Measurements from ENCODE around the gene PRM2. TPM values are rescaled to one million over a fixed set of nuclear protein-coding genes. Genes with fewer than 3 reads are reported as not detected.

Gene PRM2
- total and polyA plus RNA-seq, 12 donors = not detected

GRCh38 chr16:11250786-11251524 is 25.3 kb downstream of the PRM2 start:
- Histone ChIP-seq H3K4me1 (peaks cover 5 to 41% (median 12%) of the 10 kb centered on the region in 9 donors), H3K9me3 (no peaks in the 10 kb centered on the region), H3K4me3 (no peak overlapping the region), H3K36me3 (peaks cover 0 to 37% (median 0%) of the 10 kb centered on the region in 9 donors), H3K27ac (peak overlapping the region in 1 of 10 donors; percentile 50), H3K27me3 (no peaks in the 10 kb centered on the region)
- DNase-seq = no peak
- 97% methylated on average over 10 of the region's 10 CpGs for WGBS, 2 donors
- intact Hi-C loops (cut with DNase I) = loop anchor here in 3 of 10 donors (10.0 kb wide), 2 partner anchors 116 to 146 kb away; no protein-coding TSS in a partner anchor
- no peak for ATAC-seq
- no peak for TF ChIP-seq CTCF (IDR thresholded peaks at IDR 0.05)

GRCh38 chr16:11250091-11250785 is 26.0 kb downstream of the PRM2 start:
- H3K27me3 ChIP-seq = no peaks in the 10 kb centered on the region
- no peak for DNase-seq
- WGBS, 2 donors = 76 to 81% methylated on average over 16 of the region's 16 CpGs
- ATAC-seq = no peak
- intact Hi-C loops (cut with DNase I) = loop anchor here in 3 of 10 donors (10.0 kb wide), 2 partner anchors 115 to 145 kb away; no protein-coding TSS in a partner anchor
- no peak overlapping the region for H3K27ac ChIP-seq
- H3K36me3 ChIP-seq = peaks cover 0 to 35% (median 0%) of the 10 kb centered on the region in 9 donors
- no peaks in the 10 kb centered on the region for H3K9me3 ChIP-seq
- H3K4me1 ChIP-seq = peaks cover 5 to 43% (median 12%) of the 10 kb centered on the region in 9 donors
- no peak overlapping the region for H3K4me3 ChIP-seq
- TF ChIP-seq CTCF (IDR thresholded peaks at IDR 0.05) = no peak

GRCh38 chr16:11249233-11250061 is 26.8 kb downstream of the PRM2 start:
- H3K27me3 ChIP-seq = no peaks in the 10 kb centered on the region
- H3K36me3 ChIP-seq = peaks cover 0 to 27% (median 0%) of the 10 kb centered on the region in 9 donors
- H3K4me1 ChIP-seq = peaks cover 0 to 37% (median 5%) of the 10 kb centered on the region in 9 donors
- H3K4me3 ChIP-seq = no peak overlapping the region
- 91 to 93% methylated on average over 63 of the region's 63 CpGs for WGBS, 2 donors
- ATAC-seq = peak in 2 of 8 donors; percentile 8 to 18
- TF ChIP-seq CTCF (IDR thresholded peaks at IDR 0.05) = no peak
- intact Hi-C loops (cut with DNase I) = loop anchor here in 3 of 10 donors (10.0 kb wide), 2 partner anchors 115 to 145 kb away; no protein-coding TSS in a partner anchor
- no peak for DNase-seq
- no peak overlapping the region for H3K27ac ChIP-seq
- H3K9me3 ChIP-seq = no peaks in the 10 kb centered on the region

- TF ChIP-seq CTCF (IDR thresholded peaks at IDR 0.05) = no peak
- H3K36me3 ChIP-seq = peaks cover 0 to 14% (median 0%) of the 10 kb centered on the region in 9 donors
- H3K4me3 ChIP-seq = no peak overlapping the region
- no peaks in the 10 kb centered on the region for H3K27me3 ChIP-seq
- 94% methylated on average over 8 of the region's 8 CpGs for WGBS, 2 donors
- H3K9me3 ChIP-seq = no peaks in the 10 kb centered on the region
- ATAC-seq = no peak
- intact Hi-C loops (cut with DNase I) = no loop called here
- H3K27ac ChIP-seq = no peak overlapping the region
- H3K4me1 ChIP-seq = peaks cover 0 to 24% (median 0%) of the 10 kb centered on the region in 9 donors
- no peak for DNase-seq
Observed at GRCh38 chr16:11248133-11248532, 28.1 kb downstream of the PRM2 start.

Data from heart right ventricle (tissue), 16 donors.